SK-N-SH (cell line): Measurements from ENCODE around the gene AP2A2.

Source experiments
- CHD2 ChIP-seq: fragments of 150-350 bp; IDR thresholded peaks from 2 replicates; pipeline ENCODE4 v1.6.1; 2018; ENCODE audit warnings: low read length; ENCODE audit not compliant: partially characterized antibody
- GABPA ChIP-seq: IDR thresholded peaks from 2 replicates; pipeline ENCODE4 v1.4.0; 2012; ENCODE audit warnings: low read depth, mild to moderate bottlenecking
- RAD21 ChIP-seq: IDR thresholded peaks from 2 replicates; pipeline ENCODE4 v1.6.1; 2012; ENCODE audit warnings: mild to moderate bottlenecking, low read length
- RFX5 ChIP-seq: IDR thresholded peaks from 2 replicates; pipeline ENCODE4 v1.6.1; 2012; ENCODE audit warnings: mild to moderate bottlenecking, improper control_type of control experiment, low read length
- RXRA ChIP-seq: IDR thresholded peaks from 2 replicates; pipeline ENCODE4 v1.4.0; 2012; ENCODE audit warnings: low read depth, mild to moderate bottlenecking, borderline replicate concordance
- YY1 ChIP-seq: IDR thresholded peaks from 2 replicates; pipeline ENCODE4 v1.4.0; 2012; ENCODE audit warnings: low read depth, mild to moderate bottlenecking
- TF ChIP-seq, protein P1 (sequence below): fragments of 200-600 bp; sonication (generic); IDR thresholded peaks from 2 replicates; pipeline ENCODE4 v1.6.1; 2017; ENCODE audit warnings: antibody characterized with exemption, mild to moderate bottlenecking, moderate library complexity
- TF ChIP-seq, protein P2 (sequence below): IDR thresholded peaks from 2 replicates; pipeline ENCODE4 v1.4.0; 2012; ENCODE audit warnings: low read depth, borderline replicate concordance
- TF ChIP-seq, protein P3 (sequence below): IDR thresholded peaks from 2 replicates; pipeline ENCODE4 v1.4.0; 2012; ENCODE audit warnings: low read depth
- TF ChIP-seq, protein P4 (sequence below): IDR thresholded peaks from 2 replicates; pipeline ENCODE4 v1.6.1; 2012; ENCODE audit warnings: mild to moderate bottlenecking, low read depth, low read length, moderate library complexity

DNA sequence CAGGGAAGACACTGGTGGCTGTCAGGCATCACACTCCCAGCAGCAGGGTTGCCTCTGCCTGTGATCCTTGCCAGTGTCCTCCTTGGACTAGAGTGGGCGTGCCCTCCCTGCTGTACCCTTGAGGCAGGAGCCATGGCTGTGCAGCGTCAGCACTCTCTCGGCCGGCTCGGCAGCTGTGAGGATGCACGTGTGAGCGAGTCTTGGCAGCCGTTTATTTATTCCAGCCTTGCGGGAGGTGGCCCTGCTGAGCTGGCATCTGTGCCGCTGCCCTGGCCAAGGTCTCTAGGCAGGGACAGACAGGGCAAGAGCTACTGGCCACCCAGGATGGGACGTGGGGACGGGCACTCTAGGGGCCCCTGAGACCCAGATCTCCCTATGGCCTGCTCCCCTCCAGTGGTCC lies 49.1 kb upstream of the AP2A2 start:
- TF ChIP-seq RFX5 (no peak), GABPA (no peak), RAD21 (no peak), RXRA (no peak), YY1 (no peak), CHD2 (no peak)
- TF ChIP-seq, protein P1, sequence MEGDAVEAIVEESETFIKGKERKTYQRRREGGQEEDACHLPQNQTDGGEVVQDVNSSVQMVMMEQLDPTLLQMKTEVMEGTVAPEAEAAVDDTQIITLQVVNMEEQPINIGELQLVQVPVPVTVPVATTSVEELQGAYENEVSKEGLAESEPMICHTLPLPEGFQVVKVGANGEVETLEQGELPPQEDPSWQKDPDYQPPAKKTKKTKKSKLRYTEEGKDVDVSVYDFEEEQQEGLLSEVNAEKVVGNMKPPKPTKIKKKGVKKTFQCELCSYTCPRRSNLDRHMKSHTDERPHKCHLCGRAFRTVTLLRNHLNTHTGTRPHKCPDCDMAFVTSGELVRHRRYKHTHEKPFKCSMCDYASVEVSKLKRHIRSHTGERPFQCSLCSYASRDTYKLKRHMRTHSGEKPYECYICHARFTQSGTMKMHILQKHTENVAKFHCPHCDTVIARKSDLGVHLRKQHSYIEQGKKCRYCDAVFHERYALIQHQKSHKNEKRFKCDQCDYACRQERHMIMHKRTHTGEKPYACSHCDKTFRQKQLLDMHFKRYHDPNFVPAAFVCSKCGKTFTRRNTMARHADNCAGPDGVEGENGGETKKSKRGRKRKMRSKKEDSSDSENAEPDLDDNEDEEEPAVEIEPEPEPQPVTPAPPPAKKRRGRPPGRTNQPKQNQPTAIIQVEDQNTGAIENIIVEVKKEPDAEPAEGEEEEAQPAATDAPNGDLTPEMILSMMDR, result no peak
- TF ChIP-seq, protein P2, sequence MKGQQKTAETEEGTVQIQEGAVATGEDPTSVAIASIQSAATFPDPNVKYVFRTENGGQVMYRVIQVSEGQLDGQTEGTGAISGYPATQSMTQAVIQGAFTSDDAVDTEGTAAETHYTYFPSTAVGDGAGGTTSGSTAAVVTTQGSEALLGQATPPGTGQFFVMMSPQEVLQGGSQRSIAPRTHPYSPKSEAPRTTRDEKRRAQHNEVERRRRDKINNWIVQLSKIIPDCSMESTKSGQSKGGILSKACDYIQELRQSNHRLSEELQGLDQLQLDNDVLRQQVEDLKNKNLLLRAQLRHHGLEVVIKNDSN, result no peak
- TF ChIP-seq, protein P3, sequence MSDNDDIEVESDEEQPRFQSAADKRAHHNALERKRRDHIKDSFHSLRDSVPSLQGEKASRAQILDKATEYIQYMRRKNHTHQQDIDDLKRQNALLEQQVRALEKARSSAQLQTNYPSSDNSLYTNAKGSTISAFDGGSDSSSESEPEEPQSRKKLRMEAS, result no peak
- TF ChIP-seq, protein P4, sequence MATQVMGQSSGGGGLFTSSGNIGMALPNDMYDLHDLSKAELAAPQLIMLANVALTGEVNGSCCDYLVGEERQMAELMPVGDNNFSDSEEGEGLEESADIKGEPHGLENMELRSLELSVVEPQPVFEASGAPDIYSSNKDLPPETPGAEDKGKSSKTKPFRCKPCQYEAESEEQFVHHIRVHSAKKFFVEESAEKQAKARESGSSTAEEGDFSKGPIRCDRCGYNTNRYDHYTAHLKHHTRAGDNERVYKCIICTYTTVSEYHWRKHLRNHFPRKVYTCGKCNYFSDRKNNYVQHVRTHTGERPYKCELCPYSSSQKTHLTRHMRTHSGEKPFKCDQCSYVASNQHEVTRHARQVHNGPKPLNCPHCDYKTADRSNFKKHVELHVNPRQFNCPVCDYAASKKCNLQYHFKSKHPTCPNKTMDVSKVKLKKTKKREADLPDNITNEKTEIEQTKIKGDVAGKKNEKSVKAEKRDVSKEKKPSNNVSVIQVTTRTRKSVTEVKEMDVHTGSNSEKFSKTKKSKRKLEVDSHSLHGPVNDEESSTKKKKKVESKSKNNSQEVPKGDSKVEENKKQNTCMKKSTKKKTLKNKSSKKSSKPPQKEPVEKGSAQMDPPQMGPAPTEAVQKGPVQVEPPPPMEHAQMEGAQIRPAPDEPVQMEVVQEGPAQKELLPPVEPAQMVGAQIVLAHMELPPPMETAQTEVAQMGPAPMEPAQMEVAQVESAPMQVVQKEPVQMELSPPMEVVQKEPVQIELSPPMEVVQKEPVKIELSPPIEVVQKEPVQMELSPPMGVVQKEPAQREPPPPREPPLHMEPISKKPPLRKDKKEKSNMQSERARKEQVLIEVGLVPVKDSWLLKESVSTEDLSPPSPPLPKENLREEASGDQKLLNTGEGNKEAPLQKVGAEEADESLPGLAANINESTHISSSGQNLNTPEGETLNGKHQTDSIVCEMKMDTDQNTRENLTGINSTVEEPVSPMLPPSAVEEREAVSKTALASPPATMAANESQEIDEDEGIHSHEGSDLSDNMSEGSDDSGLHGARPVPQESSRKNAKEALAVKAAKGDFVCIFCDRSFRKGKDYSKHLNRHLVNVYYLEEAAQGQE, result no peak
